ENCODE results near the gene NELFE.
"Not testable (repeated sequence)": the region's sequence is repeated elsewhere in the genome, so short reads cannot be mapped to it uniquely, and the experiment has no call there.

Gene NELFE, protein sequence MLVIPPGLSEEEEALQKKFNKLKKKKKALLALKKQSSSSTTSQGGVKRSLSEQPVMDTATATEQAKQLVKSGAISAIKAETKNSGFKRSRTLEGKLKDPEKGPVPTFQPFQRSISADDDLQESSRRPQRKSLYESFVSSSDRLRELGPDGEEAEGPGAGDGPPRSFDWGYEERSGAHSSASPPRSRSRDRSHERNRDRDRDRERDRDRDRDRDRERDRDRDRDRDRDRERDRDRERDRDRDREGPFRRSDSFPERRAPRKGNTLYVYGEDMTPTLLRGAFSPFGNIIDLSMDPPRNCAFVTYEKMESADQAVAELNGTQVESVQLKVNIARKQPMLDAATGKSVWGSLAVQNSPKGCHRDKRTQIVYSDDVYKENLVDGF

DNA sequence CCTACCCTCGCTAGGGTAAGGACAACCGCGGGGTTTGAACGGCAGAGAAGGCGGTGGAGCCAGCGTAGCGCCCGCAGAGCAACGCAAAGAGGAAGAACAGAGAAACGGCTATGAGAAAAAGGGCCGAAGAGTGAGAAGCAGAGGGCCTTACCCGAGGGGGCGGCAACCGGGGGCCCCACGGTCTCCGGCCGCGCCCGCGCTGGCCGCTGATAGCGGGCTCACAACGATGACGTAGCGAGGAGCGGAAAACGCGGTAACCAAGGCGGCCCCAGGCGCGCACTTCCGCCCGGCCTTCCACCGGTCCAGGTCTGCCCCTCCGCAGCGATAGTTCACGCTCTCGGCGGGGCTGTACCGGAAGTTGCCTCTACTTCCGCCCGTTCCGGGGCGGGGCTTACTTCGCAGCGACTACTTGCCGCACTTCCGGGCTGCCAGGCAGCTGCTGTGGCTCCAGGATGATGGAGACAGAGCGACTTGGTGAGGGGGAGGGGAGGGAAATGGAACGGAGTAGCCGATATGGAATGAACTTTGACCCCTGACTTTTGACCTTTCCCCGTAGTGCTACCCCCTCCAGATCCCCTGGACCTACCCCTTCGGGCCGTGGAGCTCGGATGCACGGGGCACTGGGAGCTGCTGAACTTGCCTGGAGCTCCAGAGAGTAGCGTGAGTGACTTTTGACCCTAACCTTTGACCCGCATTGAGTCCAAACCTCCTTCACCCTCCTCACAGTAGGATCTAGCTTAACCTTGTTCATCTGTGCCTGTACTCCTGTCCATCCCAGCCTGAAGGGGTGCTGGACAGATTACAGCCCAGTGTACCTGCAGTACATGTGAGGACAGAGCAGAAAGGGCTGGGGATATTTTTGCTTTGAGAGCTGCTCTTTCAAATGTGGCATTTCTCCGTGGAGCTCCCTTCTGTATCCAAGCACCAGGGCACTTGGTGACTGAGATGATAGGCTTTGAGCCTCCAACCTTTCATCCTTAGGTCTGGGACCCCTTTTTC lies at the start of gene NELFE, which contains the start of gene SKIC2:
Gene NELFE, minus strand, starts transcription at position 231 of the 999 bp plus-strand sequence. CDS start 525 bp downstream, outside the sequence.
Gene SKIC2, plus strand, starts transcription at position 435 of the 999 bp plus-strand sequence. Its CDS starts 18 bp downstream, at position 453.
- DNase-seq, result peak; percentile 92

DNA sequence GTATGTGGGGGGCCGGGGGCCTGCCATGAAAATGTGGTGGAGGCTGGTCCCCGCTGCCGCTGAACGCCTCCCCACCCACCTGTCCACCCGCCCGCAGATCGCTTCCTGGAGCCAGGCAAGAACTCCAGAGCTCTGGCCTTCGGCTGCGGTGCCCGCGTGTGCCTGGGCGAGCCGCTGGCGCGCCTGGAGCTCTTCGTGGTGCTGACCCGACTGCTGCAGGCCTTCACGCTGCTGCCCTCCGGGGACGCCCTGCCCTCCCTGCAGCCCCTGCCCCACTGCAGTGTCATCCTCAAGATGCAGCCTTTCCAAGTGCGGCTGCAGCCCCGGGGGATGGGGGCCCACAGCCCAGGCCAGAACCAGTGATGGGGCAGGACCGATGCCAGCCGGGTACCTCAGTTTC lies 49.3 kb upstream of the NELFE start:
- DNase-seq, result not testable (repeated sequence)

DNA sequence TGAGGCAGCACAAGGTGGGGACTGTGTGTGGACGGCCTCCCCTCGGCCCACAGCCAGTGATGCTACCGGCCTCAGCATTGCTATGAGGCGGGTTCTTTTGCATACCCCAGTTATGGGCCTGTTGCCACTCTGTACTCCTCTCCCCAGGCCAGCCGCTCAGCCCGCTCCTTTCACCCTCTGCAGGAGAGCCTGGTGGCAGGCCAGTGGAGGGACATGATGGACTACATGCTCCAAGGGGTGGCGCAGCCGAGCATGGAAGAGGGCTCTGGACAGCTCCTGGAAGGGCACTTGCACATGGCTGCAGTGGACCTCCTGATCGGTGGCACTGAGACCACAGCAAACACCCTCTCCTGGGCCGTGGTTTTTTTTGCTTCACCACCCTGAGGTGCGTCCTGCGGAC lies 48.3 kb upstream of the NELFE start:
- DNase-seq, result not testable (repeated sequence)

DNA sequence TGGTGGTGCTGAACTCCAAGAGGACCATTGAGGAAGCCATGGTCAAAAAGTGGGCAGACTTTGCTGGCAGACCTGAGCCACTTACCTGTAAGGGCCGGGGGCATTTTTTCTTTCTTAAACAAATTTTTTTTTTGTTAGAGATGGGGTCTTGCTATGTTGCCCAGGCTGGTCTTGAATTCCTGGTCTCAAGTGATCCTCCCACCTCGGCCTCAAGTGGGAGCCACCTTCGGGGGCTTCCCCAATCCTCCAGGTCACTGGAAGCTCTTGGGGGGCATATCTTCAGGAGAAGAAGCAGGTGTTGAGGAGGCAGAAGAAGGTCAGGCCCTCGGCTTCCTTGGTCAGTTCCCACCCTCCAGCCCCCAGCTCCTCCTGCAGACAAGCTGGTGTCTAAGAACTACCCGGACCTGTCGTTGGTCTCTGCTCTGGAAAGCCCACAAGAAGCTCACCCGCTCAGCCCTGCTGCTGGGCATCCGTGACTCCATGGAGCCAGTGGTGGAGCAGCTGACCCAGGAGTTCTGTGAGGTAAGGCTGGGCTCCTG lies 47.3 kb upstream of the NELFE start:
- not testable (repeated sequence) for DNase-seq

DNA sequence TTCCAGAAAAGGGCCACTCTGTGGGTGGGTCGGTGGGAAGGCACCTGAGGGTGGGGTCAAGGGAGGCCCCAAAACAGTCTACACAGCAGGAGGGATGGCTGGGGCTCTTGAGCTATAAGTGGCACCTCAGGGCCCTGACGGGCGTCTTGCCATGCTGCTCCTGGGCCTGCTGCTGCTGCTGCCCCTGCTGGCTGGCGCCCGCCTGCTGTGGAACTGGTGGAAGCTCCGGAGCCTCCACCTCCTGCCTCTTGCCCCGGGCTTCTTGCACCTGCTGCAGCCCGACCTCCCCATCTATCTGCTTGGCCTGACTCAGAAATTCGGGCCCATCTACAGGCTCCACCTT lies 46.7 kb upstream of the NELFE start:
- DNase-seq, result not testable (repeated sequence)

DNA sequence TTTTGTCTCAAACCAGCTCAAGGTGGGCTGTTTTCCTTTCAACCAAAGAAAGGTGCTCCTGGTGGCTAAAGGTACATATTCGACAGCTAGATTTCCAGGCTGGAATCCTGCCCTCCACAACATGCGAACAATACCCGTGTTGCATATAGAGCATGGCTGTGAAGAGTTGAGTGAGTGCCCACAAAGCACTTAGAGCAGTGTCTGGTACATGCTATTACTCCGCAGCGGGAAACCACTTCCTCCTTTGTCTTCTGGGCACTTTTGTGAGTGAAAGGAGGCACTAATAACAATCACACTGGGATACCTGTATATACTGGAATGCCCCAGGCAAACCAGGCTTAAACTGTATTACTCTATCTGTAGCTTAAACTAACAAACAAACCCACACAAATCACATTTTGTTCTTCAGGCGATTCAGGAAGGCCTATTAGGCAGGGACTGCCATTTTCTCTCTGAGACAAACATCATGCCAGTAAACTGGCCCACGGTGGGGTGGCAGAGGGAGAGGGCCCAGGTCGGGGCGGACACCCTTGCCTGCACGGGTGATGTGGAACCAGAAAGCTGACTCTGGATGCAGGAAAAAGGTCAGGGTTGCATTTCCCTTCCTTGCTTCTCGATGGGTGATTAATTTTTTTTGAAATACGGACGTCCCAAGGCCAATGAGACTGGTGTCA lies 46.2 kb upstream of the NELFE start:
- DNase-seq, result not testable (repeated sequence)

DNA sequence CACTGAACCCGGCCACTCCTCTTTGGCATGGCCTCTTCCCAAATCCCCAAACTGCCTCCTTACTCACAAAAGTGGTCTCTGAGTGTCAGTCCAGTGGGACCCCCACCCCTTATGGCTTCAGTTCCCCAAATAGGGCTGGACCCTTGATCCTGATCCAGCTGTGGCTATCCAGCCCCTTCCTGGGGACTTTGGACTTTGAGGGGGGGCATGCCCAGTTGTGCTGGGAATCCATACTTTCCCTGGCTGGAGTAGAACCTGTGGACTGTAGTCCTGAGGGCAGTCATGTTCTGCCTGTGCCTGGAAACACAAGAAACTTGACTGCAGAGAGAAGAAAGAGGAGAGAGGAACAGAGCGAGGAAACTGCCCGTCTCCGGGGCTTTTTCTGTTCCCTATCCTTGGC lies 45.6 kb upstream of the NELFE start:
- not testable (repeated sequence) for DNase-seq

DNA sequence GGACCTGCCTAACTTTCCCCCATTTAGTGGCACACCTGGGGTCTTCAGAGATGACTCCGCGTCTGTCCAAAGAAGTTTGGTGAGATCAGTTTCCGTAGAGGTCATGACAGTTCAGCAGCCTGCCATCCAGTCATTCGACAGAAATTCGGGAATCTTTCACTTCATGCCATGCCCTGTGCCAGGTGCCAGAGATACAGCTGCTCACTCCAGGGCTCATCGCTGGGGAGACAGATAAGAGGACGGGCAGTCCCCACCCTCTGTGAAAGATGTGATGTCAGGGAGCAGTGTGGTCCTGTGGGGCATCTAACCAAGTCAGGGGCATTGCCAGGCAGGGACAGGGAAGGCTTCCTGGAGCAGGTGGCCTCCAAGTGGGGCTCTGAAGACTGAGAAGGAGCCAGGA lies 44.5 kb upstream of the NELFE start:
- DNase-seq, result not testable (repeated sequence)

DNA sequence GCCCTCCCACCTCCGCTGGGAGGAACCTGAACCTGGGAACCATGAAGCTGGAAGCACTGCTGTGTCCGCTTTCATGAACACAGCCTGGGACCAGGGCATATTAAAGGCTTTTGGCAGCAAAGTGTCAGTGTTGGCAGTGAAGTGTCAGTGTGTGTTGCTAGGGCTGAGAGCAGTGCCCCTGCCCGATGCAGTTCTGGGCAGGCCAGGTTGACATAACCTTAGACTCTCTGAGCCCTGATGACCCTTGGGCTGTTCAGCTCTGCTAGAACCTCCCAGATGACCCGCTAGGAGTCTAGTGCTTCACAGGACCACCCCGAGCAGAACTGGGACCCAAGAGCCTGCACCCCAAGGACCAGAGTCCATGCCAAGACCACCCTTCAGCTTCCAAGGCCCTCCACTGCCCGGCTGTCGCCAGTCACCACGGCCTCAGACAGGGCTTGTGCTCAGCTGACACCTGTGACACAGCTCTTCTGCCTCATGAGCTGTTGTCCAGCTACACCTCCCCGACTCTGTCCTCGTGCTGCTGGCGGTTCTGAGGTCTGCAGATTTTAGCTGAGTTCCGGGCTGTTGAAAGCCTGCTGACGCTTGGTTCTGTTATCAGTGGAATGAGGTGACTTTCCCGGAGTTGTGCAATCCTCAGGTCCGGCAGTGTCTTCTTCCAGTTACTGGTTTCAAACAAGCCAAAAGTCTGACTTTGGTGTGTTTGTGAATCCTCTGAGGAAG lies 43.9 kb upstream of the NELFE start:
- DNase-seq, result not testable (repeated sequence)

DNA sequence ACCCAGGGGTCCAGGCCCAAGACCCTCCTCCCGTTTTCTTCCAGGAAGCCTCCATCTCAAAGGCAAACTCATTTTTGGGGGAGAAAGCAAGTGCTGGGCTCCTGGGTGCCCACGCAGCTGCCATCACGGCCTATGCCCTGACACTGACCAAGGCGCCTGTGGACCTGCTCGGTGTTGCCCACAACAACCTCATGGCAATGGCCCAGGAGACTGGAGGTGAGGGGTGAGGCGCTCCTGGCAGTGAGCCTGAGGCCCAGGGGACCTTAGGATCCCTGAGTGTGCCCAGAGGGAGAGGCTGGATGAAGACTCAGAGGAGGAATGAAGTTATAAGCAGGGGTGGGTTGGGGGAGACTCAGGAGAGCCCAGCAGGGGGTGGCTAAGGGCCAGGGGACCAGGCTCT lies 37.6 kb upstream of the NELFE start:
- not testable (repeated sequence) for DNase-seq

DNA sequence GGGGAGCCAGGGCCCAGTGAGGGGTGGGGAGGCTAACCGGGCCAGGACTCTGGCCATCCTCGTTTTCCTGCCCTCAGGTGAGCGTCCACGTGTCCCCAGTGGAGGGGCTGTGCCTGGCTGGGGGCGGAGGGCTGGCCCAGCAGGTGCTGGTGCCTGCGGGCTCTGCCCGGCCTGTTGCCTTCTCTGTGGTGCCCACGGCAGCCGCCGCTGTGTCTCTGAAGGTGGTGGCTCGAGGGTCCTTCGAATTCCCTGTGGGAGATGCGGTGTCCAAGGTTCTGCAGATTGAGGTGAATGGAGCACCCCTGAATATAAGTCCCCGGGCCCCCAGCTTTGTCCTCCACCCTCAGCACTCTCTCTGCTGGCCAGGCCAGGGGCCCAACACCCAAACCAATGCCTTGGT lies 35.6 kb upstream of the NELFE start:
- DNase-seq, result not testable (repeated sequence)

DNA sequence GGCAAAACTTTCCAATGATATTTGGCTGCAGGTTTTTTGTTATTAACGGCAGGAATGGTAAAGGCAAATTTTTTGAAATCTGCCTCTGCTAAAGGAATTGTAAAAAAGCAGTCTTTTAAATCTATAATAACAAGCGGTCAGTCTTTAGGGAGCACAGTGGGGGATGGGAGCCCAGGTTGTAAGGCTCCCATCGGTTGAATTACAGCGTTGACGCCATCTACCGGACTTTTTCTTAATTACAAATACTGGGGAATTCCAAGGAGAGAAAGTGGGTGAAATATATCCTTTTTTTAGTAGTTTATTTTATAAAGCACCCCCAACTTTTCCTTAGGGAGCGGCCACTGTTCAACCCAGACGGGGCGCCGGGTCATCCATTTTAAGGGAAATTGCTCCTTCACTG lies 30.6 kb upstream of the NELFE start:
- DNase-seq, result not testable (repeated sequence)

DNA sequence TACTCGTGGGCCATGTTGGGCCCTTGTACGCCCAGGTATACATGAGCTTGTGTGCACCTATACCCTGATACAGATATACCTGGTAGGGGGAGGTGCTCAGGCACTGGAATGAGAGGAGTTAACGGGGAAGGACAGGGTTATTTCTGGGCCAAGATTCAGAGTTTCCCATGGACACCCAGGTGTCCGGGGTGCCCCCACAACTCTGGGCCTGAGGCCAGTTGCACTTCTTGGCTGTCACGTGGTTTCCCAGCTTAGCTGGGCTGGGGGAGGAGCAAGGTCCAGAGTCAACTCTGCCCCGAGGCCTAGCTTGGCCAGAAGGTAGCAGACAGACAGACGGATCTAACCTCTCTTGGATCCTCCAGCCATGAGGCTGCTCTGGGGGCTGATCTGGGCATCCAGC lies 23.0 kb upstream of the NELFE start, which contains the start of gene C4A:
Gene C4A, plus strand, starts transcription at position 314 of the 400 bp plus-strand sequence. Its CDS starts 51 bp downstream, at position 365.
- DNase-seq, result not testable (repeated sequence)

DNA sequence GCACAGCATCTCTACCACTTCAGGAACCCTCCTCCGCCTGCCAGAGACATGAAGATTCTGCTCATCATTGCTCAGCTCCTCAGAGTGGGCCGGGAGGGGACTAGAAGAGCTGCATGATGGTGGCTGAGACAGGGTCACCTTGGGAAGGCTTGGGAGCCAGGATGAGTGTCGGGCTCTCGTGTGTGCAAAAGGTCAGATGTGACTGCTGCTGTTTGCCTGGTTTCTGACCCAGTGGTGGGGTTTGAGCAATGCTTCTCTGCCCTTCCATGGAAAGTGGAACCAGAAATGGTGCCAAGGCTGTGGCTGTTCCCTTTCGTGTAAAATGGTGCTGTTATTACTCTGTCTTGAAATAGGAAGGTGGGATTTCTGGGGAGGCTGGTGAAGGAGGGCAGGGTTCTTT lies 22.2 kb upstream of the NELFE start:
- not testable (repeated sequence) for DNase-seq

DNA sequence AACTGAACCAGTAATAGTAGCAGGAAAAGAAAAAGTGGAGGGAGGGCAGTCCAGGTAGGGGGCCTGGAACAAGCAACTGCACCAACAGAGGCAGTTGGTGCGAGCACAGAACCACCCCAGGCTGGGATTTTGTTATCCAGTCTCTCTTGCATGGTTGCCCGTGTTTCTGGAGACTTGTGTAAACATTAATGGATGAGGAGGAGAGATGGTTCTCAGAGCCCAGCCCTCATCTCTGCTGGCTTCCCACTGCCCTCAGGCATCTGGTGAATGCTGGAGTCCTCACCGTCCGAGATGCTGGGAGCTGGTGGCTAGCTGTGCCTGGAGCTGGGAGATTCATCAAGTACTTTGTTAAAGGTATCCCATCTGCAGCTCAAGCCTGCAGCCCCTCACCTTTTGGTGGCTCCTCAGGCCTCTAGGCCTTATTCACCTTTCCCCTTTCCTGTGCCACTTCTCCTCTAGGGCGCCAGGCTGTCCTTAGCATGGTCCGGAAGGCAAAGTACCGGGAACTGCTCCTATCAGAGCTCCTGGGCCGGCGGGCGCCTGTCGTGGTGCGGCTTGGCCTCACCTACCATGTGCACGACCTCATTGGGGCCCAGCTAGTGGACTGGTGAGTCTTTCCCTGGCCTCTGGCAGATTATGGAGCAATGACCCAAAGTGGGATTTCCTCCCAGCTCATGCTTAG lies 21.6 kb upstream of the NELFE start:
- DNase-seq, result not testable (repeated sequence)

DNA sequence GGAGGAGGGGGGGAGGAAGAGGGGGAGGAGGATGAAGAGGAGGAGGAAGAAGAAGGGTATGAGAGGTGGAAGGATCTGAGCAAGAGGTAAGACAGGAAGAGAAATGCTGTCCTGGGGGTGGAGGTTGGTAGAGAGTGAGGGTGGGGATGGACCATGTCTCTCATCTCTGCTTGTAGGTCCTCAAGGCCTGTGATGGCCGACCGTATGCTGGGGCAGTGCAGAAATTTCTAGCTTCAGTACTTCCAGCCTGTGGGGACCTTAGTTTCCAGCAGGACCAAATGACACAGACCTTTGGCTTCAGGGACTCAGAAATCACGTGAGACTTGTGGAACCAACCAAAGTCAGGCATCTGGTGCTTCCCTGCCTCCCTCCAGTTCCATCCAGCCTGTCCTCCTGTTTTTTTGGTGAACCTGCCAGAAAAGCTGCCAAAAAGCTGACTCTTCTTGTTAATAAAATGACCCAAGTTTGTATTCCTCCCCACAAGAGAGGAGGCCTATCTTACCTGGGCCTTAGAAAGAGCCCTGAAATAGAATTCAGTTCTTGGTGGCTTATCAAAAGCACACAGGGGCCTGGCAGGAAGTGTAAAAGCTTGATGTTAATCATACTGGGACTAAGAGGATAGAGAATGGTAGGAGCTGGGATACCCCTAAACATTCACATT lies 20.6 kb upstream of the NELFE start:
- DNase-seq, result no peak

DNA sequence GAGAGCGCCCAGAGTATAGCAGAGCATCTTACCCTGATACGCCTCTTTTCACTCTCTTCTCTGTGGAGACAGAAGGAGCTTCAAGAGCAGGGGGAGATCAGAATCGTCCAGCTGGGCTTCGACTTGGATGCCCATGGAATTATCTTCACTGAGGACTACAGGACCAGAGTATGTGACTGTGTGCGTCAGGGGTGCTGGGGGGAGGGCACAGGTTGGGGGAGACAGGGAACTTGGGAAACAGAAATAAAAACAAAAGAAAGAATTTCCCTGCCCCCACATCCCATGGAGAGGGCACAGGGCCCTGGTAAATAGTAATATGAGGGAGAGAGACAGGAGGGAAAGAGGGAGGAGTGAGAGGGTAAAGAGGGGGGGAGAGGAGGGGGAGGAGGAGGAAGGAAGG lies 20.1 kb upstream of the NELFE start:
- DNase-seq, result no peak

DNA sequence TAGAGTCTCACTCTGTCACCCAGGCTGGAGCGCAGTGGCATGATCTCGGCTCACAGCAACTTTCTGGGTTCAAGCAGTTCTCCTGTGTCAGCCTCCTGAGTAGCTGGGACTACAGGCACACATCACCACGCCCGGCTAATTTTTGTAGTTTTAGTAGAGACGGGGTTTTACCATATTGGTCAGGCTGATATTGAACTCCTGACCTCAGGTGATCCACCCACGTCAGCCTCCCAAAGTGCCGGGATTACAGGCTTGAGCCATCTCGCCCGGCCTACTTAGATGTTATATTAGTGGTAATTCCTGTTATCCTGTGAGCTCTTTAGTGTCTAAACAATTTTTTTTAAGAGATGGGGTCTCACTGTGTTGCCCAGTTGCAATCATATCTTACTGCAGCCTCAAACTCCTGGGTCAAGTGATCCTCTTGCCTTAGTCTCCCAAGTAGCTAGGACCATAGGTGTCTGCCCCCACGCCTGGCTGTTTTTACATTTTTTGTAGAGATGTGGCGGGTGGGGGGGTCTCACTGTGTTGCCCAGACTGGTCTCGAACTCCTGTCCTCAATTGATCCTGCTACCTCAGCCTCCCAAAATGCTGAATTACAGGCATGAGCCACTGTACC lies 19.2 kb upstream of the NELFE start:
- DNase-seq, result no peak

DNA sequence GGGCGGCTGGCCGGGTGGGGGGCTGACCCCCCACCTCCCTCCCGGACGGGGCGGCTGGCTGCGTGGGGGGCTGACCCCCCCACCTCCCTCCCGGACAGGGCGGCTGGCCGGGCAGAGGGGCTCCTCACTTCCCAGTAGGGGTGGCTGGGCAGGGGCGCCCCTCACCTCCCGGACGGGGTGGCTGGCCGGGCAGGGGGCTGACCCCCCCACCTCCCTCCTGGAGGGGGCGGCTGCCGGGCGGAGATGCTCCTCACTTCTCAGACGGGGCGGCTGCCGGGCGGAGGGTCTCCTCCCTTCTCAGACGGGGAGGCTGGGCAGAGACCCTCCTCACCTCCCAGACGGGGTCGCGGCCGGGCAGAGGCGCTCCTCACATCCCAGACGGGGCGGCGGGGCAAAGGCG lies 17.3 kb upstream of the NELFE start:
- not testable (repeated sequence) for DNase-seq

DNA sequence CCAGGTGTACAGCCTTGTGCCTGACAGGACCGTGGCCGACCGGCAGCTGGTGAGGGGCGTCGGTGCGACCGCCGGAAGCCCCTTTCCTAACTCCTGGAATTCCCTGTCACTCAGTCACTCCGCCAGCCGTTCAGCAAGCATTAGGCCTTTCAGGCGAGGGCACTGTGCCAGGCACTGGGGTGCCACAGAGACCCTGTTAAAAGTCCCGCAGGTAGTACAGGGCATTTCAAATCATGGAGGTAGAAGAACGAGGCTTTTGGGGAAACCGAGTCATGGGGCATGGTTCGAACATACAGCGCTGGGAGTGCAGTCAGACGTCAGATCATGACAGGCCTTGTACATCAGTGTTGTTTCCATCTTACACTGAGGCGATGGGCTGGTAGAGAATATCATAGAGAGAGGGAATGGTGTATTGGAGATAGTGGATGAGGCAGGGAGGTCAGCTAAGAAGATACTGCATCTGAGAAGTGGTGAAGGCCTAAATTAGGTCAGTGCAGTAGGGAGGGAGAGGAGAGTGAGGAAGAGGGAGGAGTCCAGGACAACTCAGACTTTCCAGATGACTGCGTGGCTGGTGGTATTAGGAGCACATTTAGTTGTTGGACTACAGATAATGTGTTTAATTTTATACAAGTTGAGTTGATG lies 14.1 kb upstream of the NELFE start:
- DNase-seq, result no peak

All from NCI-H1694 (cell line).